GM19372 (cell line): ENCODE results near the gene MYO16.
"Not testable (repeated sequence)": the region's sequence is repeated elsewhere in the genome, so short reads cannot be mapped to it uniquely, and the experiment has no call there.

Experiments
- ATAC-seq: cut with Tn5 transposase; IDR thresholded peaks from one replicate; pipeline ENCODE4 v1.9.1; 2021; ENCODE audit warnings: mild to moderate bottlenecking, low read depth, moderate library complexity; ENCODE audit not compliant: unreplicated experiment

MYO16 gene

GRCh38 chr13:109207622-109208021 lies 578.2 kb downstream of the MYO16 start:
- ATAC-seq: no peak

GRCh38 chr13:109208522-109208921 lies 579.1 kb downstream of the MYO16 start:
- no peak for ATAC-seq

- no peak for ATAC-seq
Measured at GRCh38 chr13:109209526-109209925, 580.1 kb downstream of the MYO16 start.

- no peak for ATAC-seq
Measured at GRCh38 chr13:109211616-109212015, 582.2 kb downstream of the MYO16 start.

- ATAC-seq: no peak
Measured at GRCh38 chr13:109212650-109213049, 583.2 kb downstream of the MYO16 start.

- ATAC-seq: no peak
Measured at GRCh38 chr13:109213714-109214113, 584.3 kb downstream of the MYO16 start.

GRCh38 chr13:109214393-109214792 lies 585.0 kb downstream of the MYO16 start:
- ATAC-seq: no peak

GRCh38 chr13:109215377-109215776 lies 586.0 kb downstream of the MYO16 start:
- no peak for ATAC-seq

GRCh38 chr13:109217510-109217909 lies 588.1 kb downstream of the MYO16 start:
- not testable (repeated sequence) for ATAC-seq

- ATAC-seq: no peak
Measured at GRCh38 chr13:109220631-109221030, 591.2 kb downstream of the MYO16 start.

- no peak for ATAC-seq
Measured at GRCh38 chr13:109224033-109224432, 594.6 kb downstream of the MYO16 start.

GRCh38 chr13:109226631-109227030 lies 597.2 kb downstream of the MYO16 start:
- ATAC-seq: no peak

GRCh38 chr13:109227344-109227940 lies 598.0 kb downstream of the MYO16 start:
- no peak for ATAC-seq

GRCh38 chr13:109228211-109228610 lies 598.8 kb downstream of the MYO16 start:
- ATAC-seq: no peak

GRCh38 chr13:109231888-109232287 lies 602.5 kb downstream of the MYO16 start:
- no peak for ATAC-seq

- no peak for ATAC-seq
Measured at GRCh38 chr13:109233293-109233692, 603.9 kb downstream of the MYO16 start.

GRCh38 chr13:109235901-109236300 lies 606.5 kb downstream of the MYO16 start:
- ATAC-seq: no peak

- ATAC-seq: no peak
Measured at GRCh38 chr13:109241160-109241559, 611.7 kb downstream of the MYO16 start.

- ATAC-seq: no peak
Measured at GRCh38 chr13:109243311-109243951, 614.0 kb downstream of the MYO16 start.

GRCh38 chr13:109244566-109244965 lies 615.2 kb downstream of the MYO16 start:
- ATAC-seq: no peak

- ATAC-seq: no peak
Measured at GRCh38 chr13:109246001-109246400, 616.6 kb downstream of the MYO16 start.

GRCh38 chr13:109249780-109250528 lies 620.5 kb downstream of the MYO16 start:
- ATAC-seq: no peak
